Neural cell (in vitro differentiated cells): ENCODE measurements around the gene CXCL17. TPM values are rescaled to one million over a fixed set of nuclear protein-coding genes. Genes with fewer than 3 reads are reported as not detected.

Source experiments
- H2AFZ ChIP-seq: fragments of 200-600, 300-800 bp; sonication (generic), shearing (Covaris generic); 2 replicates; pipeline ENCODE4 v1.6.0; 2014; ENCODE audit warnings: low read depth, mild to moderate bottlenecking, antibody characterized with exemption, low read length, moderate library complexity
- H3F3A ChIP-seq: fragments of 200-600 bp; shearing (Covaris generic); 2 replicates; pipeline ENCODE4 v1.6.1; 2016; ENCODE audit warnings: mild to moderate bottlenecking, moderate library complexity, mixed read lengths, antibody characterized with exemption, low read length; ENCODE audit not compliant: insufficient read depth, poor library complexity, severe bottlenecking
- H3K27ac ChIP-seq: fragments of 200-600, 300-800 bp; sonication (generic), shearing (Covaris generic); 2 replicates; pipeline ENCODE4 v1.5.1; 2014; ENCODE audit warnings: mild to moderate bottlenecking, low read length, moderate library complexity
- H3K27me3 ChIP-seq: fragments of 300-800, 200-600 bp; sonication (generic), shearing (Covaris generic); 2 replicates; pipeline ENCODE4 v1.6.0; 2014; ENCODE audit warnings: mild to moderate bottlenecking, low read depth, low read length, moderate library complexity; ENCODE audit not compliant: insufficient read depth
- H3K36me3 ChIP-seq: fragments of 300-800, 200-600 bp; sonication (generic), shearing (Covaris generic); 2 replicates; pipeline ENCODE4 v1.5.1; 2014; ENCODE audit warnings: mild to moderate bottlenecking, antibody characterized with exemption, low read length, moderate library complexity; ENCODE audit not compliant: insufficient read depth
- H3K4me2 ChIP-seq: fragments of 300-800, 200-600 bp; sonication (generic), shearing (Covaris generic); 2 replicates; pipeline ENCODE4 v1.6.0; 2014; ENCODE audit warnings: mild to moderate bottlenecking, low read length
- H3K4me3 ChIP-seq: fragments of 300-800, 200-600 bp; sonication (generic), shearing (Covaris generic); 2 replicates; pipeline ENCODE4 v1.5.1; 2014; ENCODE audit warnings: mild to moderate bottlenecking, low read length, moderate library complexity
- H3K79me2 ChIP-seq: fragments of 200-600 bp; shearing (Covaris generic); replicated peaks from 2 replicates; pipeline ENCODE4 v1.6.0; 2014; ENCODE audit warnings: mild to moderate bottlenecking, low read length, moderate library complexity; ENCODE audit not compliant: insufficient read depth
- H3K9ac ChIP-seq: fragments of 300-800, 200-600 bp; sonication (generic), shearing (Covaris generic); 2 replicates; pipeline ENCODE4 v1.6.1; 2016; ENCODE audit warnings: mild to moderate bottlenecking, low read length, mixed read lengths
- H3K9me2 ChIP-seq: fragments of 200-600 bp; shearing (Covaris generic); 2 replicates; pipeline ENCODE4 v1.6.1; 2016; ENCODE audit warnings: mild to moderate bottlenecking, low read length, mixed read lengths; ENCODE audit not compliant: insufficient read depth
- H3K9me3 ChIP-seq: fragments of 200-600, 300-800 bp; sonication (generic), shearing (Covaris generic); 2 replicates; pipeline ENCODE4 v1.6.1; 2016; ENCODE audit warnings: mild to moderate bottlenecking, mixed run types, low read length, moderate library complexity, mixed read lengths
- H4K20me1 ChIP-seq: fragments of 200-600 bp; shearing (Covaris generic); 2 replicates; pipeline ENCODE4 v1.6.1; 2016; ENCODE audit warnings: mild to moderate bottlenecking, mixed run types; ENCODE audit not compliant: insufficient read depth
- EP300 ChIP-seq: fragments of 450-650 bp; conservative IDR thresholded peaks from 2 replicates; pipeline ENCODE4 v1.6.1; 2014; ENCODE audit warnings: antibody characterized with exemption, mild to moderate bottlenecking, moderate library complexity; ENCODE audit not compliant: poor library complexity, severe bottlenecking
- EZH2 ChIP-seq: fragments of 200-600, 300-800 bp; shearing (Covaris generic), sonication (generic); IDR thresholded peaks from 2 replicates; pipeline ENCODE4 v1.6.1; 2014; ENCODE audit warnings: antibody characterized with exemption, low read length, borderline replicate concordance, mild to moderate bottlenecking; ENCODE audit not compliant: insufficient read depth, poor library complexity, severe bottlenecking
- MXI1 ChIP-seq: fragments of 450-650 bp; conservative IDR thresholded peaks from 2 replicates; pipeline ENCODE4 v1.6.1; 2014; ENCODE audit warnings: antibody characterized with exemption, mild to moderate bottlenecking; ENCODE audit not compliant: poor library complexity, severe bottlenecking
- POLR2AphosphoS5 ChIP-seq: IDR thresholded peaks from 2 replicates; pipeline ENCODE4 v1.6.1; 2012
- RAD21 ChIP-seq: fragments of 450-650 bp; conservative IDR thresholded peaks from 2 replicates; pipeline ENCODE4 v1.6.1; 2014; ENCODE audit warnings: antibody characterized with exemption, mild to moderate bottlenecking, moderate library complexity
- SMC3 ChIP-seq: fragments of 450-650 bp; conservative IDR thresholded peaks from 2 replicates; pipeline ENCODE4 v1.6.1; 2014; ENCODE audit warnings: antibody characterized with exemption, mild to moderate bottlenecking, moderate library complexity; ENCODE audit not compliant: poor library complexity
- TAF1 ChIP-seq: IDR thresholded peaks from 2 replicates; pipeline ENCODE4 v1.6.1; 2012; ENCODE audit warnings: low read depth
- polyA plus RNA-seq: library from polyadenylated mRNA; depleted of rRNA; stranded (reverse); fragments of >200 nt; gene quantifications from 2 replicates; pipeline ENCODE4 v1.2.3, GENCODE V29; 2014
- TF ChIP-seq, protein P1 (sequence below): fragments of 450-650 bp; IDR thresholded peaks from 2 replicates; pipeline ENCODE4 v1.5.1; 2014; ENCODE audit warnings: antibody characterized with exemption, mild to moderate bottlenecking, moderate library complexity; ENCODE audit not compliant: poor library complexity, severe bottlenecking
- TF ChIP-seq, protein P2 (sequence below): IDR thresholded peaks from 2 replicates; pipeline ENCODE4 v1.6.1; 2012; ENCODE audit warnings: borderline replicate concordance

Gene CXCL17
- polyA plus RNA-seq, 1 donor from 2014 or later: not detected

DNA sequence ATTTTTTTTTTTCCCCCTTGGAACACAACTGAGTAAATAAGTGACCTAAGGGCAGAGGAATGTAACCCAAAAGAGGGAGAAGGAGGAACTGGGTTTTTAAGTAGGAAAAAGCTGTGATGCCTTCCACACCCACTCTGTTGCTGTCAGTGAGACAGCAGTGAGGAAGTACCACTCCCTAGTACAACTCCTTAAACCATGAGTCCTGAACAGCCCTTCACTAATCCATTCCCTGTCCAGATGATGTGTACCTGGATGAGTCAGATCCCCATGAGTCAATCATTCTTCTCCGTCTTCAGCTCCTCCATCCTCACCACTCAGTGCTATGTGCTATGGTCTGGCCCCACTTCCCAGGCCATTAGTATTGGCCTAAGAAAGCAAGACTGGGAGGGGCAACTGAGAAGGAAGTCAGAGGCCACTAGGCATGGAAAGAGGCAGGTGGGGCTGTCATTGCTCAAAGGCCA, 12.9 kb upstream of the CXCL17 start:
- Histone ChIP-seq H3K27me3 (no peaks in the 10 kb centered on the region), H3K9me3 (no peaks in the 10 kb centered on the region), H3K9me2 (no peaks in the 10 kb centered on the region)

DNA sequence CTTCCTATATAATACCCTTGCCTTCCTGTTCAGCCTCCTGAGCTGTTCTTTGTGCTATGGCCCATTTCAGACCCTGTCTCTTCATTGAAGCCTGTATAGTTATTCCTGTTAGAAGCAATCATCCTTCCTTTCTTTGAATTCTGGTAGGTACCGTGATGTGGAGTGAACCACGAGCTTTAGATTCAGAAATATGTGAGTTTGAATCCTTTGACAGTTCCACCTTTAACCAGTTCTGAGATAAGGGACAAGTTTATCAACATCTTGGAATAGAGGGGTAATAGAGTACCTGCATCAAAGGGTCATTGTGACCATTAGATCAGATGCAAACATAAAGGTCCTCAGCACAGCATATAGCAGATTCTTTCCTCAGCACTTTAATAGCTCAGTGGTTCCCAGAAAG, 12.3 kb upstream of the CXCL17 start:
- Histone ChIP-seq H3K4me2 (no peak overlapping the region), H3K4me3 (no peak overlapping the region), H3K27me3 (no peaks in the 10 kb centered on the region), H3K9me3 (no peaks in the 10 kb centered on the region), H3F3A (no peaks in the 10 kb centered on the region), H3K36me3 (no peaks in the 10 kb centered on the region), H3K9me2 (no peaks in the 10 kb centered on the region), H2AFZ (no peak overlapping the region), H4K20me1 (no peaks in the 10 kb centered on the region), H3K79me2 (no peaks in the 10 kb centered on the region), H3K9ac (no peak overlapping the region), H3K27ac (no peak overlapping the region)
- TF ChIP-seq SMC3: no peak
- no peak for TF ChIP-seq EP300
- no peak for TF ChIP-seq RAD21
- no peak for TF ChIP-seq TAF1
- TF ChIP-seq POLR2AphosphoS5: no peak
- TF ChIP-seq, protein P1, sequence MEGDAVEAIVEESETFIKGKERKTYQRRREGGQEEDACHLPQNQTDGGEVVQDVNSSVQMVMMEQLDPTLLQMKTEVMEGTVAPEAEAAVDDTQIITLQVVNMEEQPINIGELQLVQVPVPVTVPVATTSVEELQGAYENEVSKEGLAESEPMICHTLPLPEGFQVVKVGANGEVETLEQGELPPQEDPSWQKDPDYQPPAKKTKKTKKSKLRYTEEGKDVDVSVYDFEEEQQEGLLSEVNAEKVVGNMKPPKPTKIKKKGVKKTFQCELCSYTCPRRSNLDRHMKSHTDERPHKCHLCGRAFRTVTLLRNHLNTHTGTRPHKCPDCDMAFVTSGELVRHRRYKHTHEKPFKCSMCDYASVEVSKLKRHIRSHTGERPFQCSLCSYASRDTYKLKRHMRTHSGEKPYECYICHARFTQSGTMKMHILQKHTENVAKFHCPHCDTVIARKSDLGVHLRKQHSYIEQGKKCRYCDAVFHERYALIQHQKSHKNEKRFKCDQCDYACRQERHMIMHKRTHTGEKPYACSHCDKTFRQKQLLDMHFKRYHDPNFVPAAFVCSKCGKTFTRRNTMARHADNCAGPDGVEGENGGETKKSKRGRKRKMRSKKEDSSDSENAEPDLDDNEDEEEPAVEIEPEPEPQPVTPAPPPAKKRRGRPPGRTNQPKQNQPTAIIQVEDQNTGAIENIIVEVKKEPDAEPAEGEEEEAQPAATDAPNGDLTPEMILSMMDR: no peak
- TF ChIP-seq, protein P2, sequence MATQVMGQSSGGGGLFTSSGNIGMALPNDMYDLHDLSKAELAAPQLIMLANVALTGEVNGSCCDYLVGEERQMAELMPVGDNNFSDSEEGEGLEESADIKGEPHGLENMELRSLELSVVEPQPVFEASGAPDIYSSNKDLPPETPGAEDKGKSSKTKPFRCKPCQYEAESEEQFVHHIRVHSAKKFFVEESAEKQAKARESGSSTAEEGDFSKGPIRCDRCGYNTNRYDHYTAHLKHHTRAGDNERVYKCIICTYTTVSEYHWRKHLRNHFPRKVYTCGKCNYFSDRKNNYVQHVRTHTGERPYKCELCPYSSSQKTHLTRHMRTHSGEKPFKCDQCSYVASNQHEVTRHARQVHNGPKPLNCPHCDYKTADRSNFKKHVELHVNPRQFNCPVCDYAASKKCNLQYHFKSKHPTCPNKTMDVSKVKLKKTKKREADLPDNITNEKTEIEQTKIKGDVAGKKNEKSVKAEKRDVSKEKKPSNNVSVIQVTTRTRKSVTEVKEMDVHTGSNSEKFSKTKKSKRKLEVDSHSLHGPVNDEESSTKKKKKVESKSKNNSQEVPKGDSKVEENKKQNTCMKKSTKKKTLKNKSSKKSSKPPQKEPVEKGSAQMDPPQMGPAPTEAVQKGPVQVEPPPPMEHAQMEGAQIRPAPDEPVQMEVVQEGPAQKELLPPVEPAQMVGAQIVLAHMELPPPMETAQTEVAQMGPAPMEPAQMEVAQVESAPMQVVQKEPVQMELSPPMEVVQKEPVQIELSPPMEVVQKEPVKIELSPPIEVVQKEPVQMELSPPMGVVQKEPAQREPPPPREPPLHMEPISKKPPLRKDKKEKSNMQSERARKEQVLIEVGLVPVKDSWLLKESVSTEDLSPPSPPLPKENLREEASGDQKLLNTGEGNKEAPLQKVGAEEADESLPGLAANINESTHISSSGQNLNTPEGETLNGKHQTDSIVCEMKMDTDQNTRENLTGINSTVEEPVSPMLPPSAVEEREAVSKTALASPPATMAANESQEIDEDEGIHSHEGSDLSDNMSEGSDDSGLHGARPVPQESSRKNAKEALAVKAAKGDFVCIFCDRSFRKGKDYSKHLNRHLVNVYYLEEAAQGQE: no peak

More for the DNA sequence above, 12.9 kb upstream of the CXCL17 start:
- no peak overlapping the region for H3K9ac ChIP-seq
- H2AFZ ChIP-seq: no peak overlapping the region
- H3K4me2 ChIP-seq: no peak overlapping the region
- H3K27ac ChIP-seq: no peak overlapping the region
- no peak overlapping the region for H3K4me3 ChIP-seq
- H4K20me1 ChIP-seq: no peaks in the 10 kb centered on the region
- H3K36me3 ChIP-seq: no peaks in the 10 kb centered on the region
- no peaks in the 10 kb centered on the region for H3K79me2 ChIP-seq
- no peaks in the 10 kb centered on the region for H3F3A ChIP-seq
- TF ChIP-seq TAF1 (no peak), MXI1 (no peak), POLR2AphosphoS5 (no peak), EZH2 (no peak), RAD21 (no peak), EP300 (no peak), SMC3 (no peak)
- TF ChIP-seq, protein P2: no peak
- TF ChIP-seq, protein P1: no peak
